NOMO-1 treated with dmso at 0.1 percent for 144 hours (cell line): Measurements from ENCODE around the gene ELL2.

Experiments used
- DNase-seq: peaks from one replicate; lab custom pipeline; 2025; ENCODE audit not compliant: unreplicated experiment; lab: John Stamatoyannopoulos, UW

ELL2 gene

GRCh38 chr5:95956900-95957293, 4.8 kb downstream of the ELL2 start:
- DNase-seq = no peak

- DNase-seq = no peak
Observed at GRCh38 chr5:95956021-95956899, 5.4 kb downstream of the ELL2 start.

GRCh38 chr5:95954716-95955115, 6.9 kb downstream of the ELL2 start:
- no peak for DNase-seq

- DNase-seq = no peak
Observed at GRCh38 chr5:95953021-95953702, 8.5 kb downstream of the ELL2 start.

GRCh38 chr5:95951916-95952315, 9.7 kb downstream of the ELL2 start:
- no peak for DNase-seq

GRCh38 chr5:95949810-95950209, 11.8 kb downstream of the ELL2 start:
- no peak for DNase-seq

- no peak for DNase-seq
Observed at GRCh38 chr5:95948631-95949030, 13.0 kb downstream of the ELL2 start.

GRCh38 chr5:95946451-95946850, 15.2 kb downstream of the ELL2 start:
- DNase-seq = no peak

- no peak for DNase-seq
Observed at GRCh38 chr5:95942968-95943367, 18.7 kb downstream of the ELL2 start.

- no peak for DNase-seq
Observed at GRCh38 chr5:95942414-95942813, 19.2 kb downstream of the ELL2 start.

- DNase-seq = no peak
Observed at GRCh38 chr5:95941756-95942155, 19.9 kb downstream of the ELL2 start.

GRCh38 chr5:95940758-95941682, 20.6 kb downstream of the ELL2 start:
- DNase-seq = no peak

GRCh38 chr5:95939465-95939864, 22.2 kb downstream of the ELL2 start:
- no peak for DNase-seq

GRCh38 chr5:95938766-95939165, 22.9 kb downstream of the ELL2 start:
- no peak for DNase-seq

- no peak for DNase-seq
Observed at GRCh38 chr5:95938347-95938746, 23.3 kb downstream of the ELL2 start.

- no peak for DNase-seq
Observed at GRCh38 chr5:95937607-95938152, 24.0 kb downstream of the ELL2 start.

- no peak for DNase-seq
Observed at GRCh38 chr5:95936812-95937397, 24.7 kb downstream of the ELL2 start.

GRCh38 chr5:95935553-95936100, 26.0 kb downstream of the ELL2 start:
- no peak for DNase-seq

- DNase-seq = no peak
Observed at GRCh38 chr5:95934207-95934804, 27.3 kb downstream of the ELL2 start.

GRCh38 chr5:95932941-95933340, 28.7 kb downstream of the ELL2 start:
- no peak for DNase-seq
